Lung (tissue), 12 donors: ENCODE measurements around the gene ADAMTS8. TPM values are rescaled to one million over a fixed set of nuclear protein-coding genes. Genes with fewer than 3 reads are reported as not detected.
A peak's percentile ranks its signal among the peaks of the same experiment; 100 is the strongest.

ENCODE experiments used
- ATAC-seq: fragments of 200-7000 bp; cut with Tn5 transposase; one replicate; pipeline ENCODE4 v1.9.1; 2020; ENCODE audit warnings: moderate number of reproducible peaks; ENCODE audit not compliant: insufficient read depth, low FRiP score
- DNase-seq, 3 donors: peaks; one replicate each; pipeline ENCODE4 v3.0.0-alpha.2; 2013 to 2017
- H3K27ac ChIP-seq, 2 donors: one replicate each; pipeline ENCODE4 v1.5.1; 2013; ENCODE audit warnings: mild to moderate bottlenecking in 2 of 2, moderate library complexity in 2 of 2, control low read depth in 1 of 2, inconsistent platforms in 1 of 2, low read depth in 1 of 2, low read length in 1 of 2
- H3K27me3 ChIP-seq, 3 donors: one replicate each; pipeline ENCODE4 v1.5.1; 2013; ENCODE audit warnings: low read length in 2 of 3; ENCODE audit not compliant: control insufficient read depth in 3 of 3, insufficient read depth in 3 of 3
- H3K36me3 ChIP-seq, 4 donors: one replicate each; pipeline ENCODE4 v1.5.1; 2013; ENCODE audit warnings: low read length in 4 of 4, mild to moderate bottlenecking in 1 of 4, moderate library complexity in 1 of 4; ENCODE audit not compliant: control insufficient read depth in 4 of 4, insufficient read depth in 4 of 4
- H3K4me1 ChIP-seq, 5 donors: one replicate each; pipeline ENCODE4 v1.5.1; 2013; ENCODE audit warnings: low read length in 5 of 5, mild to moderate bottlenecking in 2 of 5, moderate library complexity in 1 of 5; ENCODE audit not compliant: control insufficient read depth in 5 of 5, insufficient read depth in 5 of 5
- H3K4me3 ChIP-seq: one replicate; pipeline ENCODE4 v1.5.1; 2013; ENCODE audit warnings: mild to moderate bottlenecking, control low read depth, moderate library complexity
- H3K9ac ChIP-seq, 2 donors: one replicate each; pipeline ENCODE4 v1.5.1; 2013; ENCODE audit warnings: low read length in 2 of 2, control low read depth in 1 of 2; ENCODE audit not compliant: insufficient read depth in 1 of 2
- H3K9me3 ChIP-seq, 4 donors: one replicate each; pipeline ENCODE4 v1.5.1; 2013; ENCODE audit warnings: low read length in 3 of 4, mild to moderate bottlenecking in 1 of 4, moderate library complexity in 1 of 4; ENCODE audit not compliant: control insufficient read depth in 4 of 4, insufficient read depth in 3 of 4
- WGBS, 2 donors: extraction: QIAGEN DNeasy Blood & Tissue Kit; methylation state at CpG; one replicate each; pipeline ENCODE4 v1.1.7; 2013; 5-methylcytosine and 5-hydroxymethylcytosine counted together
- polyA plus RNA-seq, 2 donors: library from polyadenylated mRNA; stranded (reverse); fragments of 200-250 nt; gene quantifications; one replicate each; pipeline ENCODE4 v1.2.1, GENCODE V29; 2013
- total RNA-seq, 2 donors: library from RNA; depleted of rRNA in 1 of 2; stranded (reverse); fragments of >200 nt in 1 of 2; gene quantifications; one replicate each; pipeline ENCODE4 v1.2.1, GENCODE V29; 2014 to 2021
- TF ChIP-seq, protein P1 (sequence below): IDR thresholded peaks from 2 replicates; pipeline ENCODE4 v1.5.1; 2012; ENCODE audit warnings: mild to moderate bottlenecking; ENCODE audit errors: control extremely low read depth, extremely low read depth
- donor health status: control.
- donor health status: control.
- donor health status: Bipolar disorder and iron deficiency.
- donor health status: healthy.
- donor health status: DM: yes; HTN: yes; CAD: no.

ADAMTS8 gene
- total and polyA plus RNA-seq, 4 donors, result 11.3 to 47.7 (median 22.1) TPM

GRCh38 chr11:130445788-130446187 lies 17.4 kb upstream of the ADAMTS8 start:
- no peaks in the 10 kb centered on the region for H3K9me3 ChIP-seq
- ATAC-seq (no peak), DNase-seq (no peak)
- H3K4me3 ChIP-seq, result no peak overlapping the region
- no peak overlapping the region for H3K9ac ChIP-seq
- H3K27ac ChIP-seq, result no peak overlapping the region
- peaks cover 0 to 17% (median 8%) of the 10 kb centered on the region in 5 donors for H3K4me1 ChIP-seq
- WGBS, 2 donors, result 82 to 92% methylated on average over 3 of the region's 3 CpGs
- H3K27me3 ChIP-seq, result no peaks in the 10 kb centered on the region
- TF ChIP-seq, protein P1, sequence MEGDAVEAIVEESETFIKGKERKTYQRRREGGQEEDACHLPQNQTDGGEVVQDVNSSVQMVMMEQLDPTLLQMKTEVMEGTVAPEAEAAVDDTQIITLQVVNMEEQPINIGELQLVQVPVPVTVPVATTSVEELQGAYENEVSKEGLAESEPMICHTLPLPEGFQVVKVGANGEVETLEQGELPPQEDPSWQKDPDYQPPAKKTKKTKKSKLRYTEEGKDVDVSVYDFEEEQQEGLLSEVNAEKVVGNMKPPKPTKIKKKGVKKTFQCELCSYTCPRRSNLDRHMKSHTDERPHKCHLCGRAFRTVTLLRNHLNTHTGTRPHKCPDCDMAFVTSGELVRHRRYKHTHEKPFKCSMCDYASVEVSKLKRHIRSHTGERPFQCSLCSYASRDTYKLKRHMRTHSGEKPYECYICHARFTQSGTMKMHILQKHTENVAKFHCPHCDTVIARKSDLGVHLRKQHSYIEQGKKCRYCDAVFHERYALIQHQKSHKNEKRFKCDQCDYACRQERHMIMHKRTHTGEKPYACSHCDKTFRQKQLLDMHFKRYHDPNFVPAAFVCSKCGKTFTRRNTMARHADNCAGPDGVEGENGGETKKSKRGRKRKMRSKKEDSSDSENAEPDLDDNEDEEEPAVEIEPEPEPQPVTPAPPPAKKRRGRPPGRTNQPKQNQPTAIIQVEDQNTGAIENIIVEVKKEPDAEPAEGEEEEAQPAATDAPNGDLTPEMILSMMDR, result no peak
- H3K36me3 ChIP-seq, result peaks cover 0 to 19% (median 0%) of the 10 kb centered on the region in 4 donors

DNA sequence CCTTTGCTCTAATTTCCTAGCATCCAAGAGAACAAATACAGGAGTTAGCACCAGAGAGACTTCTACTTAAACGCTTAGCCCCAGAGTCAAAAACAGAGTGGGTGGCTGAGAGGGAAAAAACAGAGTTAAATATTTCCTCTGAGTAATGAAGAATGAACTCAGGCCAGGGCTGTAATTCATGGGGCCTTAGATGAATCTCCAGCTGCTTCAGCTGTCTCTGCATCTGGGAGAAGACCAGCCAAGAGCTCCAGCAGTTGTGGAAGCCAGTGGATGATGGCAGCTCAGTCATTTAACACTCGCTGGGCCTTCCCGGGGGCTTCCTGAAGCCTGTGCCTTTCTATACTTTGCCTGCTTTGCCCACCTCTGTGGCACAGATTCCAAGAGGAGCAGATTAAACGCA lies 14.3 kb upstream of the ADAMTS8 start:
- Histone ChIP-seq H3K9ac (no peak overlapping the region), H3K27me3 (no peaks in the 10 kb centered on the region), H3K27ac (no peak overlapping the region), H3K4me1 (peaks cover 0 to 12% (median 4%) of the 10 kb centered on the region in 5 donors), H3K4me3 (no peak overlapping the region), H3K9me3 (no peaks in the 10 kb centered on the region), H3K36me3 (no peaks in the 10 kb centered on the region)
- ATAC-seq (no peak), DNase-seq (peak in 2 of 3 donors; percentile 55 to 79)
- 81 to 88% methylated on average over 4 of the region's 4 CpGs for WGBS, 2 donors
- TF ChIP-seq, protein P1, result no peak

DNA sequence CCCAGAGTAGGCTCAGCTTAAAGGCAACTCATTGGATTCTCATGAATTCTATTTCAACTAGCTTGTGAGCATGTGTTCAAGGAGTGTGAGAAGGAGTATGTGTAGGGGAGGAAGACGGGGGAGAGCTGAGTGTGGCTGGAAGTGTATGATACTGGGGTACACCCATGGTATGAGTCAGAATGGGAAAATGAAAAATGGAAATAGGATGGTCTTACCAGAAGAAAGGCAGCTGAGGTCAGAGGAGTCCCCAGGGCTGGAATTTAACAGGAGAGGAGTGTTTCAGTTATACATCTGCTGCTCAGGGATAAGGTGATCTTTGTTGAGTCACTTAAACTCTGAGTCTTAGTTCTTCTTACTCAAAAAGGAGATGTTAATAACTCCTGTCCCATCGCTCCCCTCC lies 13.3 kb upstream of the ADAMTS8 start:
- TF ChIP-seq, protein P1, result no peak
- Histone ChIP-seq H3K27ac (no peak overlapping the region), H3K4me3 (no peak overlapping the region), H3K9me3 (no peaks in the 10 kb centered on the region), H3K27me3 (no peaks in the 10 kb centered on the region), H3K9ac (no peak overlapping the region), H3K36me3 (no peaks in the 10 kb centered on the region), H3K4me1 (peaks cover 0 to 12% (median 4%) of the 10 kb centered on the region in 5 donors)
- DNase-seq (no peak), ATAC-seq (no peak)
- 68 to 94% methylated on average over 2 of the region's 2 CpGs for WGBS, 2 donors

DNA sequence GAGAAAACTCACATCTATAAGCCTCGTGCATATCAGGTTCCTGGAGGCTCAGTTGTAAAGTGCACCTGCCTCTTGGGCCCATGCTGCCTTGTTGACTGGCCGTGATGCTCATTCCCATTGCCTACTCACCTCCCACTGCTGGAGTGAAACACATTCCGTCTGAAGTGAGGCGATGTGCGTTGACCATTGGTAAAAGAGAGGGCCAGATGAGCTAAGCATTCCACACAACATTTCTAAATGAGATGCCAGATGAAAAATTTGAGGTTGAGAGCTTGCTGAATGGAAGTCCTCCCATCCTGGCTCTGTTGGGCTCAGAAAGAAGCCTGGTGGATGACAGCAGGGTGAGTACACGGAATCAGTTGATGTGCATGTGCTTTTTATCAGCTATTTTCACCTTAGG lies 11.5 kb upstream of the ADAMTS8 start:
- TF ChIP-seq, protein P1, result no peak
- DNase-seq, result no peak
- no peak overlapping the region for H3K9ac ChIP-seq
- no peak overlapping the region for H3K4me3 ChIP-seq
- 87 to 92% methylated on average over 6 of the region's 6 CpGs for WGBS, 2 donors
- no peaks in the 10 kb centered on the region for H3K36me3 ChIP-seq
- H3K27ac ChIP-seq, result no peak overlapping the region
- H3K27me3 ChIP-seq, result no peaks in the 10 kb centered on the region
- peaks cover 0 to 29% (median 15%) of the 10 kb centered on the region in 5 donors for H3K4me1 ChIP-seq
- no peaks in the 10 kb centered on the region for H3K9me3 ChIP-seq
- ATAC-seq, result no peak
